Activated CD4-positive, CD25-positive, alpha-beta regulatory T cell treated with anti-CD3 and anti-CD28 coated beads, Interleukin-2, amount 50 U/mL, for 16 hours (primary cell): Measurements from ENCODE around the gene SLC26A1.

Experiments used
- DNase-seq: peaks from one replicate; pipeline ENCODE4 v3.0.0-alpha.2; 2020; ENCODE audit warnings: low read depth, low spot score

Gene SLC26A1

DNA sequence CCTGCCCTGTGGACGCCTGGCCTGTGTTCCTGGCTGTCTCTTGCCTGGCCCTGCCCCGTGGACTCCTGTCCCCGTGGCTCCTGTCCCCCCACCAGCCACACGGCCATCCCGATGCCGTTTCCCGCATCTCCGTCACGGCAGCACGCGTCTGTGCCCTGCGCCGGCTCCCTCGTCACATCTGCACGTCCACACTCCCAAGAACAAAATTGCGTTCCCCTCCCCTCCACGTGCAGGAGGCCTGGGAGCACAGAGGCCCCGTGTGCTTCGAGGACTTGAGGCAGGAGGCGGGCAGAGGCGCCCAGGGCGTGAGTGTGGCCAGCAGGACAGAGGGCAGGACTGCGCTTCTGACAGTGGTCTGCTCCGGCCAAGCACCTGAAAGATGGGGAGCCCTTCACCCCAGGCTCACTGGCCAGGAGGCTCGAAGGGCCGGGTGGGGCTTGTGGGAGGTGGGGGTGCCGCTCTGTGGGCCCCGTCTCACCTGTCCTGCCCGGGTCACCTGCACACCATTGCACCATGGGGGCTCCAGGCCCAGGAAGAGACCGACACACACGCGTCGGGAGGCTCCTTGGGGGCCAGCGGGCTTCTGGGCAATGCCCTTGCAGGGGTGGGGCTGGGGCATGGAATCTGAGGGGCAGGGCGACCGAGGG lies 35.5 kb upstream of the SLC26A1 start:
- DNase-seq: no peak

DNA sequence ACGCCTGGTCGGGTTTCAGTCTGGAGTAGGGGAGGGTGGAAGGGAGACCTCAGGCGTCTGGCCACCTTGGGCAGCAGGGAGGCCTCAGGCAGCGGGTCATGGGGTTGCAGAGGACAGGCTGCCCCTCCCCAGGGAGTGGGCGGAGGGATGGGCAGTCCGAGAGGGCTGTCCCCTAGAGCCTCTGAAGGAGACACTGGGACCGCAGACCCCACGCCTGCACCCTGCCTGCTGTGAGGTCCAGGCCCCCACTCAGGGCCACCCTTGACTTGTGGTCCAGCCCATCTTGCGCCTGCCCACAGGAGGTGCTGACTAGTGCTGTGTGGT lies 34.7 kb upstream of the SLC26A1 start:
- no peak for DNase-seq

DNA sequence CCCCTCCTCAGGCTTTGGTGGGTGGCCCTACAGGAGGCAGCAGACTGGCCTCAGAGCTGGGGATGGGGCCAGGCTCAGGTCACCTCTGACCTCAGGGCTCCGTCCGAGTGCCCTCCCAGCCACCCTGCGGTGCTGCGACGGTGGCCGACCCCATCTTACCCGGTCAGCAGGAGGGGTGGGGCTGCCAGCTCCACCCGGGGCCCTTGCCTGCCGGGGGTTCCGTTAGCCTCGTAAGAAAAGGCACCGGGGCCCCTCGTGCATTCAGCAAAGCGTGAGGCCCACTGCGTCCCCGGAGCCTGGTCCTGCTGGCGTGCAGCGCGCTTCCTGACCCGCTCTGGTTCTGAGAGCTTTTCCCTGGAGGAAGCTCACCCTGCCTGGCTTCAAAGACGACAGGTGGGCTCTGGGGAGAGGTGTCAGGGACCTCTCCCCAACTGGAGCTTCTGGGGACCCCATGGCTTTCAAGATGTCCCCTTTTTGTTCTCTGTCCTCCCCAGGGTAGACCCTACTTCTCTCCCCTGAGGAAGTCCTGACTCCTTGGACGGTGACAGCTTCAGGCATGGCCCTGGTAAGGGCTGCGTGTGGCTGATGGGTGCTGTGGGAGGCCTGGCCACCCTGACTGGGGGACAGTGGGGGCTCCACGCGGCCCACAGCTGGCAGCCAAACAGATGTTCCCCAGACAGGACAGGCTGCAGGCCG lies 34.2 kb upstream of the SLC26A1 start:
- DNase-seq: no peak

DNA sequence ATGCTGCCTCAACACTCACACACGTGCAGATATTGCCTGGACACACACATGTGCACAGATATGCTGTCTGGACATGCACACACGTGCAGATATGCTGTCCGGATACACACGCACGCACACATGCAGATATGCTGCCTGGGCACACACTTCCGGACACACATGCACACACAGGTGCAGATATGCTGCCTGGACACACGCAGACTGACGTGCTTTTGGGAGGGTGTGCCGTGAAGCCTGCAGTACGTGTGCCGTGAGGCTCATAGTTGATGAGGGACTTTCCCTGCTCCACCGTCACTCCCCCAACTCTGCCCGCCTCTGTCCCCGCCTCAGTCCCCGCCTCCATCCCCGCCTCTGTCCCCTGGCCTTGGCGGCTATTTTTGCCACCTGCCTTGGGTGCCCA lies 32.9 kb upstream of the SLC26A1 start:
- DNase-seq: no peak

- DNase-seq: no peak
These were observed 31.8 kb upstream of the SLC26A1 start for GRCh38 chr4:1024882-1025545.

DNA sequence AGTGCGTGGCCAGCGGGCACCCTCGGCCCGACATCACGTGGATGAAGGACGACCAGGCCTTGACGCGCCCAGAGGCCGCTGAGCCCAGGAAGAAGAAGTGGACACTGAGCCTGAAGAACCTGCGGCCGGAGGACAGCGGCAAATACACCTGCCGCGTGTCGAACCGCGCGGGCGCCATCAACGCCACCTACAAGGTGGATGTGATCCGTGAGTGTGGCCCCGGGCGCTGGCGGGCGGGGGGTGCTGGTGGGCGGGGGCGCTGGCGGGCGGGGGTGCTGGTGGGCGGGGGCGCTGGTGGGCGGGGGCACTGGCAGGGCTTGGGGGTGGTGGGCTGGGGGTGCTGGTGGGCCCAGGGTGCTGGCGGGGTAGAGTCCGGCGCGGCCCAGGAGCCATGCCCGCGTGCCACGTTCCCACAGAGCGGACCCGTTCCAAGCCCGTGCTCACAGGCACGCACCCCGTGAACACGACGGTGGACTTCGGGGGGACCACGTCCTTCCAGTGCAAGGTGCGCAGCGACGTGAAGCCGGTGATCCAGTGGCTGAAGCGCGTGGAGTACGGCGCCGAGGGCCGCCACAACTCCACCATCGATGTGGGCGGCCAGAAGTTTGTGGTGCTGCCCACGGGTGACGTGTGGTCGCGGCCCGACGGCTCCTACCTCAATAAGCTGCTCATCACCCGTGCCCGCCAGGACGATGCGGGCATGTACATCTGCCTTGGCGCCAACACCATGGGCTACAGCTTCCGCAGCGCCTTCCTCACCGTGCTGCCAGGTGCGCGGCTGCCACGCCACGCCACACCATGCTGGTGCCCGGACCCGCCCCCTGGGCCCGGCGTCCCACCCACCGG lies 30.9 kb upstream of the SLC26A1 start:
- no peak for DNase-seq

DNA sequence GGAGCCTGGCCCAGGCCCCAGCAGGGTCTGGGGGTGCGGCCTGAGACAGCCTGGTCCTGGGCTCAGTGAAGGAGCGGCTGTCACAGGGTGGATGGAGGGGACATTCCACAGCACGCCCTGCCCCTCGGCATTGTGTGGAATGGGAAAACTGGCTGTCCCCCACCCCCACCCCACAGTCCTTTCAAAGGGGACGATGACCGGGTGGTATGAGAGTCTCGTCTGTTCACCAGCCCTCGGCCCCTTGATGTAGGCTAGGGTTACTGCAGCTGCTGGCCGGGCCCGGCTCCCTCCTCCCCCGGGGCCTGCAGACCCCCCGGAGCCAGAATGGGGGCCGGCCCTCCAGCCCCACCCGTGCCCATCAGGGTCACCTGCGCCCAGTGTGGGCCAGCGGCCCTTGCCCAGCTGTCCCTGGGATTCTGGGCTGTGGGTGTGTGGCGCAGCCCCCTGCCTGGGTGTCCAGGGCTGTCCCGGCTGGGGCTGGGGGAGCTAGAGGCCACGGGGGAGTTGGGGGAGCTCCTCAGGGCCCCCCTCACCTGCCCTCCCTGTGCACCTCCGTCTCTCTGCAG lies 30.0 kb upstream of the SLC26A1 start:
- DNase-seq: no peak

DNA sequence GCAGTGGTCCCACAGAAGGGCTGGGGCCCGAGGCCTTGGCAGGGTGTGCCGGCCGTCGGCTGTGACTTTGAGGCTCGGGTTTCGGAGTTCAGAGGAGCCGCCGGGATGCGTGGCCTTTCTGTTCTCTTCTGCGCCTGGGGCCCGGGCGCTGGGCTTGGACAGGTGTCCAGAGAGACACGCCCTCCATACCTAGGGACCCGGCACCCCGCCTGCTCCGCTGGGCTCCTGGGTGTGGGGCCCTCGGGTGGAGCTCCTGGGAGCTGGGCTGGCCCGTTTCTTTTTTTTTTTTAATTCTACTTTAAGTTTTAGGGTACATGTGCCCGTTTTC lies 29.5 kb upstream of the SLC26A1 start:
- no peak for DNase-seq

DNA sequence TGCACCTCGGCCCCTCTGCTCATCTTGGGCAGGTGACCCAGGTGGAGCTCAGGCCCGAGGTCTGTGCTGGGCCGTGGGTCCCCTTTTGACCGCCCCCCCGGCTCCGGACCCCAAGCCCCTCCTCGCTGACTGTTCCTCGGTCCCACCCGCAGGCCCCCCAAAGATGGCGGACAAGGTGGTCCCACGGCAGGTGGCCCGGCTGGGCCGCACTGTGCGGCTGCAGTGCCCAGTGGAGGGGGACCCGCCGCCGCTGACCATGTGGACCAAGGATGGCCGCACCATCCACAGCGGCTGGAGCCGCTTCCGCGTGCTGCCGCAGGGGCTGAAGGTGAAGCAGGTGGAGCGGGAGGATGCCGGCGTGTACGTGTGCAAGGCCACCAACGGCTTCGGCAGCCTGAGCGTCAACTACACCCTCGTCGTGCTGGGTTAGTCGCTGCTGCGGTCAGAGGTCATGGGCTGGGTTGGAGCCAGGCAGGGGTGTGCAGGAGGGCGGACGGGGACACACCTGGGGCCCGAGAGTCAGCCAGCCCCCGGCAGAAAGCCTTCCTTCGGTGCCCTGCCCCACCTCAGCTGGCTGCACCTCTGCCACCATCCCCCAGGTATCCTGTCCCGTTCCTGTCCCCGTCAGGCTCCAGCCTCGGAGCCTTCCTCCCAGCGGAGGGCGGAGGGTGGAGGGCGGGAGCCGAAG lies 29.0 kb upstream of the SLC26A1 start:
- DNase-seq: no peak

- DNase-seq: no peak
These were observed 28.3 kb upstream of the SLC26A1 start for GRCh38 chr4:1021386-1022050.

DNA sequence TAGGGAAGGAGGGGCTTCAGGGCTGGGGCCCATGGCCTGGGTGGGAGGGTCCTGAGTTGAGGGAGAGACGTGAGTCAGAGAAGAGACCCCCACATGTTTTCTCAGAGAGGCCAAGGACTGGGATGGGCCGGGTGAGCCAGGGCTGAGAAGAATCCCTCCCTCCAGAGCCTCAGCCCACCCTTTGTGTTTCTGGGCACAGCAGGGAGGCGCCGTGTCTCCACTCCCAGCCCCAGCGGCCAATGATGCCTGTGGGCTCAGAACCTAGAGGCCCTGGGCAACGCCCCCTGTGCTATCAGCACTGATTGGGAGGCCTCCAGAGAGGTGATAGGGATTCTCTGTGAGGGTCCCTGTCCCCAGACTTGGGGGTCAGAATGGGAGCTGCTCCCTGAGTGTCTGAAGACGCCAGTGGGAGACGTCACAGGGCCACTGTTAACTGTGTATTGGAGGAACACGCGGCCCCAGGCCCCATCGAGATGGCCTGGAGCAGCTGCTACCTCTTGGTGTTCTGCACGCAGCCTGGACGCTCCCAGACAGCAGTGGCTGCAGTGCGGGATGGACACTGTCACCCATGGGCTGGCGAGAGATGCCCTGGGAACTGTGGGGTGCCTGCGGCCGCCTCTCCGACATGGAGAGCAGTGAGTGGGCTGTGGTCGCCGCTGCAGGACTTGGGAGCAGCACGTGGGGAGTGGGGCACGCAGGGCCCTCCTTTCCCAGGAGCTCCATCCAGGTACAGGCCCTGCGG lies 26.7 kb upstream of the SLC26A1 start:
- no peak for DNase-seq

DNA sequence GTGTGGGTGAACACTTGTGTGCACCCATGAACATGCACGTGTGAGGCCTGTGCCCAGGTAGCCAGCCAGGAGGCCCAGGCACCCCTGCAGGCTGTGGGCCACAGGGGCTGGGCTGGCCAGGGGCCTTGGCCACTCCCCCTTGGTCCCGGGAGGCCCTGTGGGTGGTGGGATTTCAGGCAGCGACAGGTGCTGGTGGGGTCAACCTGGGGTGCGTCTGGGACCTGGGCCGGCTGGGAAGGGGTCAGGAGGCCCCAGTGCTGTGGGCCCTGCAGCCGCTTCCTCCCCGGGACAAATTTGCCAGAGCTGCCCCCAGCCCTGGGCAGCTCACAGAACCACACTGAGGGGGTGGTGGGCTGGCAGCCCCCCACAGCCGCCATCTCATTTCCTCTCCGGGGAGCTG lies 26.1 kb upstream of the SLC26A1 start:
- DNase-seq: no peak

DNA sequence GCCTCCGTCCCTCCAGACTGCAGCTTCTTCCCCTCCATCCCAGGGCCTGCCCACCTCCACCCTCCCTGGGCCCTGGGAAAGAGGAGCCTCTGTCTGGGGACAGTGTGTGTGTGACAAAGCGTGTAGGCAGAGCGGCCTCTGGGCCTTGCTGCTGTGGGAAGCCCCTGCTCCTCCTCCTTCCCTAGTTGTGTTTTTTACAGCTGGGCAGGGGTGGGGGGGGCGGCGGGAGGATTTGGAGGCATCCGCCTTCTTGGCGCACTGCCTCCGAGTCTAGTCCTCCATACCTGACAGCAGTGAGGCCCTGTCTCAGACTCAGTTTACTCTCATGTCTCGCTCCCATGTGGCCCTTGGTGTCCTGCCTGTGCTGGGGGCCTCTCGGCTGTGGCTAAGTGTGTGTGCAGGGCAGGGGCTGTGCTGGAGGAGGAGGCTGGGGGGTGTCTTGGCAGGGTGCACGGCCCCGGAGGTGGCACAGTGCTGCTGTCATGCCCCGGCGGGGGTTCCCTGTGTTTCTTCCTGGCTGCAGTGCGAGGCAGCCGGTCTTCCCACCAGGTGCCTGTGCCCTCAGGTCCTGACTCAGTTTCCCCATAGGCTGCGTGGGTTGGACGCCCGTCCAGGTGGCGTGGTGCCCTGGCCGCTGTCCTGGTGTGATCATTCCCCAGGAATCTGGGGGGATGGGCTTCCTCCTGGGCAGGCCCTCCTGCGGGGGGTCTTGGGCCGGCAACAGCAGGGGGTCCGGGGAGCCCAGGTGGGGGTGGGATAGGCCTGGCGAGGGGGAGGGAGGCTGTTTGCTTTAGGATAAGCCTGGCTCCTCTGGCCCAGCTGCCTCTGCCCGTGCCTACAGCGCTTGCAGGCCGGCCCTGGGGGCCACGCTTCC lies 25.2 kb upstream of the SLC26A1 start:
- no peak for DNase-seq

DNA sequence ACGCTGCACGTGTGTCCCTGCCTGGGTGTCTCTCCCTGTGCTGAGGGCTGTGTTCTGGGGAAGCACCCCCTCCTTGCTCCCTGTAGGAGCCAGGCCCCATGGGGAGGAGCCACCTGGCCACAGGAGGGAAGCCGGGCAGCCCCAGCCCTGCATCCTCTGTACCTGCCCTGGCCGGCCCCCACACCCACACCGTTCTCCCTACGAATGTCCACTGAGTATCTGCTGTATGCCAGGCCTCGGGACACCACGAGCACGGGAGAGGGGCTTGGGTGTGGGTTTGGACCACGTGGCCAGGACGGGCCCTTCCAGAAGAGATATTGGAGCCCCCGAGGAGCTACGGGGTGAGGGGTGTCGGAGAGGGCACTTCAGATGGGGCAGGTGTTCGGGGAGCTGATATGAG lies 24.5 kb upstream of the SLC26A1 start:
- no peak for DNase-seq

GRCh38 chr4:1017211-1017610 lies 24.0 kb upstream of the SLC26A1 start:
- DNase-seq: no peak

DNA sequence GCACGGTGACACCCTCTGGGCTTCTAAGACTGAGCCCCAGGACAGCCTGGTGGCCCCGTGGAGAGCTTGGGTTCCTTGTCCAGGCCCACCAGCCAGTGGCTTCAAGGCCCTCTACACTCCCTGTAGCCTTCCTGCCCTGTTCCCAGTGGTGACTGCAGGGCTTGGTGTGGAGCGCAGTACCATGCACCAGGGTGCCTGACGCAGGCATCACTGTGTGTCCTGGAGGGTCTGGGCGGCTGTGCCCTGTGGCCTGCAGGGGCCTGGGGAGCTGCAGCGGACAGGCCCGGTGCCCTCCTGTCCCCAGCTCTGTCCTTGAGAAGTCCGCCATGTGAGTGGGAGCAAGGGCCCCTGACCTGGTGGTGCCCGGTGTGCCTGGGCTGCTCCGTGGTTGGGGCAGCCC lies 22.5 kb upstream of the SLC26A1 start:
- no peak for DNase-seq

DNA sequence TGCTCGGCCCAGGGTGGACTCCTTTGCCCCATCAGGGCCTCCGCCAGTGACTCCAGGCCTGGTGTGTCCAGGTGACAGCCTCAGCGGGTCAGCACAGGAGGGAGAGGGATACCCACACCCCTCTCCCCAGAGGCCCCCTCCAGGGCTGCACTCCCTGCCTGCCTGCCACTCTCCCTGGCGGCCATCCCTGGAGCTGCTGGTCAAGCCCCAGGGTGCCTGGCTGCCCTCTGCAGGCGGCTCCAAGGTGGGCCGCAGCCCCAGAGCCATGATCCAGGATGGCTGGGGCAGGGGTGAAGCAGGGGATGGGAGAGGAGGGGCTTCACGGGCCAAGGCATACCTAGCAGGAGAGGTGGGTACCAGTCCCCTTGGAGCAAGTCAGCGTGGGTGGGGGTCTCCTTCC lies 22.0 kb upstream of the SLC26A1 start:
- no peak for DNase-seq

- no peak for DNase-seq
These were observed 21.3 kb upstream of the SLC26A1 start for GRCh38 chr4:1014291-1015167.
